CD4-positive, alpha-beta T cell (primary cell): ENCODE results near the gene LAMA2. TPM values are rescaled to one million over a fixed set of nuclear protein-coding genes. Genes with fewer than 3 reads are reported as not detected.

Source experiments
- ATAC-seq: fragments of 200-7000 bp; cut with Tn5 transposase; one replicate; pipeline ENCODE4 v1.10.0; 2022; ENCODE audit warnings: mild to moderate bottlenecking; ENCODE audit not compliant: poor library complexity
- CTCF ChIA-PET: fragments of 350-600 bp; sonication (Branson Sonifier 250); formaldehyde crosslinking; loops from one replicate; lab custom pipeline; 2021; ENCODE audit warnings: antibody characterized with exemption, inconsistent platforms; lab: Charles Lee
- POLR2A ChIA-PET: fragments of 350-600 bp; sonication (Branson Sonifier 250); formaldehyde crosslinking; loops from one replicate; lab custom pipeline; 2021; ENCODE audit warnings: antibody characterized with exemption, inconsistent platforms; lab: Charles Lee
- DNase-seq, 14 experiments: peaks; one replicate each; pipeline ENCODE4 v3.0.0-alpha.2; 2013 to 2020; ENCODE audit warnings: mixed read lengths in 2 of 14
- H3K27ac ChIP-seq, 2 donors: one replicate each; pipeline versions ENCODE4 v1.5.1 to v1.7.0; 2013; ENCODE audit warnings: low read length in 2 of 2, low read depth in 1 of 2, mild to moderate bottlenecking in 1 of 2
- H3K27me3 ChIP-seq, 2 experiments: 1 replicate in 1 of 2; 2 replicates in 1 of 2; pipeline versions ENCODE4 v1.6.1 to v1.7.0; 2013; ENCODE audit warnings: low read length in 2 of 2, control low read depth in 1 of 2, mild to moderate bottlenecking in 1 of 2, moderate library complexity in 1 of 2; ENCODE audit not compliant: insufficient read depth in 2 of 2, control insufficient read depth in 1 of 2
- H3K36me3 ChIP-seq: one replicate; pipeline ENCODE4 v1.6.1; 2013; ENCODE audit warnings: low read length, control low read depth; ENCODE audit not compliant: insufficient read depth
- H3K4me1 ChIP-seq: one replicate; pipeline ENCODE4 v1.6.1; 2013; ENCODE audit warnings: low read length, control low read depth; ENCODE audit not compliant: insufficient read depth
- H3K4me3 ChIP-seq: one replicate; pipeline ENCODE4 v1.5.1; 2013; ENCODE audit warnings: mild to moderate bottlenecking, low read length, moderate library complexity
- H3K9me3 ChIP-seq, 2 experiments: 1 replicate in 1 of 2; 2 replicates in 1 of 2; pipeline versions ENCODE4 v1.6.1 to v1.7.0; 2013; ENCODE audit warnings: low read length in 2 of 2, mild to moderate bottlenecking in 2 of 2, control low read depth in 1 of 2, moderate library complexity in 1 of 2; ENCODE audit not compliant: control insufficient read depth in 1 of 2, insufficient read depth in 1 of 2
- H3K27ac Mint-ChIP-seq: one replicate; pipeline ENCODE4 v1.8.0; 2020; ENCODE audit warnings: mixed read lengths
- H3K27me3 Mint-ChIP-seq: one replicate; pipeline ENCODE4 v1.8.0; 2021; ENCODE audit warnings: mixed read lengths
- H3K36me3 Mint-ChIP-seq: one replicate; pipeline ENCODE4 v1.8.0; 2021; ENCODE audit warnings: low read depth, mixed read lengths
- H3K4me1 Mint-ChIP-seq: one replicate; pipeline ENCODE4 v1.8.0; 2021; ENCODE audit warnings: low read depth, mixed read lengths
- H3K4me3 Mint-ChIP-seq: one replicate; pipeline ENCODE4 v1.8.0; 2020; ENCODE audit warnings: mild to moderate bottlenecking, mixed read lengths
- H3K9me3 Mint-ChIP-seq: one replicate; pipeline ENCODE4 v1.8.0; 2020; ENCODE audit warnings: mixed read lengths
- intact Hi-C, 2 experiments: fragments of 100-400 bp; cut with DNase I in 1 of 2; cut with micrococcal nuclease in 1 of 2; formaldehyde crosslinking; loops; one replicate each; pipeline versions ENCODE4 v1.15.1 to v1.9.0; 2023 to 2025; cut with DNase I, micrococcal nuclease
- total RNA-seq, 174 experiments: library from RNA in 2 of 174; stranded (reverse) in 2 of 174; gene quantifications; one replicate each; pipeline ENCODE4 v1.2.3 and lab custom pipeline; 2021 to 2026
- TF ChIP-seq, protein P1 (sequence below): fragments of 200-600 bp; IDR thresholded peaks from one replicate; pipeline ENCODE4 v1.8.0; 2022; ENCODE audit warnings: antibody characterized with exemption, mild to moderate bottlenecking

Gene LAMA2
- total RNA-seq, 2 experiments from 2014 or later: 0.05 to 0.06 TPM

DNA sequence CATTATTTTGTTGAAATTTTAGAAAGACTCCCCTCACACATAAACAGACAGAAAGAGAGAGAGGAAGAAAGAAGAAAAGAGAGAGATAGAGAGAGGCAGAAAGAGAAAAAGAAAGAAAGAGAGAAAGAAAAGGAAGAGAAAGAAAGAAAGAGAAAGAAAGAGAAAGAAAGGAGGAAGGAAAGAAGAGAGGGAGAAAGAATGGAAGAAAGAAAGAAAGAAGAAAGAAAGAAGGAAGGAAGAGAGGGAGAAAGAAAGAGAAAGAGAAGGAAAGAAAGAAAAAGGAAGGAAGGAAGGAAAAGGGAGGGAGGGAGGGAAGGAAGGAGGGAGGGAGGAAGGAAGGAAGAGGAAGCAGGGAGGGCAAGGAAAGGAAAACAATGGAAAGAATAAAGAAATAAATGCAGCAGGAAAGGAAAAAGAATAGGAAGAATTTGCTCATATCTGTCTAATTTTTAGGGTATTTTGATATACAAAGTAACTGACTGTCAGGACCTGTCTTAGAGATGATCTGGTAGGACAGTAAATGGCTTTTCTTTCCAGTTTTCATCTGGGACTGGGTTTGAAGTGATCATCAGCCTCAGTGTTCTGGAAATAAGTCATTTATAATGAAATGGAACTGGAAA is 325.6 kb downstream of the LAMA2 start:
- Histone ChIP-seq H3K36me3 (no peaks in the 10 kb centered on the region), H3K27ac (no peak overlapping the region), H3K27me3 (no peaks in the 10 kb centered on the region), H3K4me1 (no peaks in the 10 kb centered on the region), H3K9me3 (no peaks in the 10 kb centered on the region), H3K4me3 (no peak overlapping the region)
- intact Hi-C loops: no loop called here
- Mint-ChIP-seq H3K4me3 (no peak overlapping the region), H3K27me3 (peaks cover 7% of the 10 kb centered on the region), H3K27ac (no peak overlapping the region), H3K4me1 (no peaks in the 10 kb centered on the region), H3K9me3 (no peaks in the 10 kb centered on the region), H3K36me3 (no peaks in the 10 kb centered on the region)
- POLR2A ChIA-PET: no interaction called here
- ATAC-seq (no peak), DNase-seq (no peak)
- TF ChIP-seq, protein P1, sequence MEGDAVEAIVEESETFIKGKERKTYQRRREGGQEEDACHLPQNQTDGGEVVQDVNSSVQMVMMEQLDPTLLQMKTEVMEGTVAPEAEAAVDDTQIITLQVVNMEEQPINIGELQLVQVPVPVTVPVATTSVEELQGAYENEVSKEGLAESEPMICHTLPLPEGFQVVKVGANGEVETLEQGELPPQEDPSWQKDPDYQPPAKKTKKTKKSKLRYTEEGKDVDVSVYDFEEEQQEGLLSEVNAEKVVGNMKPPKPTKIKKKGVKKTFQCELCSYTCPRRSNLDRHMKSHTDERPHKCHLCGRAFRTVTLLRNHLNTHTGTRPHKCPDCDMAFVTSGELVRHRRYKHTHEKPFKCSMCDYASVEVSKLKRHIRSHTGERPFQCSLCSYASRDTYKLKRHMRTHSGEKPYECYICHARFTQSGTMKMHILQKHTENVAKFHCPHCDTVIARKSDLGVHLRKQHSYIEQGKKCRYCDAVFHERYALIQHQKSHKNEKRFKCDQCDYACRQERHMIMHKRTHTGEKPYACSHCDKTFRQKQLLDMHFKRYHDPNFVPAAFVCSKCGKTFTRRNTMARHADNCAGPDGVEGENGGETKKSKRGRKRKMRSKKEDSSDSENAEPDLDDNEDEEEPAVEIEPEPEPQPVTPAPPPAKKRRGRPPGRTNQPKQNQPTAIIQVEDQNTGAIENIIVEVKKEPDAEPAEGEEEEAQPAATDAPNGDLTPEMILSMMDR: no peak
- CTCF ChIA-PET: no interaction called here

DNA sequence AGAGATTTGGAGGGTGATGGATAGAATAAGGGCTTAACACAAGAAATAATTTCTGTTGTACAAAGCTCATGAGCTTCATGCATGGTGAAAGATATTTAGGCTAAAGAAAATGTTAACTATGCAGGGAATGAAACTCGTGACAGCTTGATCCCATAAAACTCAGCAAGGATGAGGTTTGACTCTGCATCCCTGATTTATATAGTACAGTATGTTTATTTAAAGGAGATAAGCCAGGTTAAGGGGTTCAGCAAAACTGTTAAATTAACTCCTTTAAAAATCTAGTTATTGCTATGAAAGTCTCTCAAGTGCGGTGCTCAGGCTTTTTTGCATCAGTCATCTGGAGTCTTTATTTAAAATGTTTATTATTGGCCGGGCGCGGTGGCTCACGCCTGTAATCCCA is 326.4 kb downstream of the LAMA2 start:
- no peak overlapping the region for H3K27ac Mint-ChIP-seq
- peaks cover 7% of the 10 kb centered on the region for H3K27me3 Mint-ChIP-seq
- no peaks in the 10 kb centered on the region for H3K36me3 Mint-ChIP-seq
- Histone ChIP-seq H3K27me3 (no peaks in the 10 kb centered on the region), H3K9me3 (no peaks in the 10 kb centered on the region), H3K36me3 (no peaks in the 10 kb centered on the region), H3K4me1 (no peaks in the 10 kb centered on the region), H3K27ac (no peak overlapping the region), H3K4me3 (no peak overlapping the region)
- TF ChIP-seq, protein P1: no peak
- intact Hi-C loops: no loop called here
- no peaks in the 10 kb centered on the region for H3K4me1 Mint-ChIP-seq
- no peaks in the 10 kb centered on the region for H3K9me3 Mint-ChIP-seq
- CTCF ChIA-PET: no interaction called here
- DNase-seq (no peak), ATAC-seq (no peak)
- POLR2A ChIA-PET: no interaction called here
- H3K4me3 Mint-ChIP-seq: no peak overlapping the region

DNA sequence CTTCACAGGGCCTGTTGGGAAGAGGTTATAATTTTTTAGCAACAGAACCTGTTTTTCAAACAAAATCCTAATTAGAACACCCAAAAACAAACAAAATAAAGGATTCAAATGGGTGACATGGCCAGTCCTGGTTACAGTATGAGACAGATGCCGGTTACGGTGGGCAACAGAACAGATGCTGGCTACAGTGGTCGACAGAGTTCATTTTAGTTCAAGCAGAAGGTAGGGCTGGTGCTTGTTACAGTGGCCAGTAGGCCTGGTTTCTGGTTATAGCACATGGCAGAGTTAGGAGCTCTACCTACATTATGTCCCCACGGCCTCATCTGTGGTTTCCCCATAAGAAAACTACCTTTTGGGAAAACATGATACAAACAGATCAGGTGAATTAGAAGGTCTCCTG is 327.7 kb downstream of the LAMA2 start:
- POLR2A ChIA-PET: no interaction called here
- peaks cover 3% of the 10 kb centered on the region for H3K27me3 Mint-ChIP-seq
- H3K4me3 Mint-ChIP-seq: no peak overlapping the region
- intact Hi-C loops: no loop called here
- ATAC-seq: no peak
- no peaks in the 10 kb centered on the region for H3K4me1 Mint-ChIP-seq
- Histone ChIP-seq H3K9me3 (no peaks in the 10 kb centered on the region), H3K36me3 (no peaks in the 10 kb centered on the region), H3K4me3 (no peak overlapping the region), H3K27me3 (no peaks in the 10 kb centered on the region), H3K4me1 (no peaks in the 10 kb centered on the region), H3K27ac (no peak overlapping the region)
- H3K36me3 Mint-ChIP-seq: no peaks in the 10 kb centered on the region
- CTCF ChIA-PET: no interaction called here
- DNase-seq: no peak
- H3K9me3 Mint-ChIP-seq: no peaks in the 10 kb centered on the region
- TF ChIP-seq, protein P1: no peak
- H3K27ac Mint-ChIP-seq: no peak overlapping the region
